ENCODE measurements around the gene ZC3H10.
"Not testable (repeated sequence)": the region's sequence is repeated elsewhere in the genome, so short reads cannot be mapped to it uniquely, and the experiment has no call there.

Gene ZC3H10

GRCh38 chr12:56117778-56118687, at the start of gene ZC3H10:
Gene ZC3H10 (plus strand): TSS chr12:56118266. CDS start chr12:56120563, 2,297 bp downstream.
- peak; percentile 99 for DNase-seq

- DNase-seq, result no peak
These were observed 46.4 kb upstream of the ZC3H10 start for GRCh38 chr12:56071648-56072047.

- DNase-seq, result no peak
These were observed 43.7 kb upstream of the ZC3H10 start for GRCh38 chr12:56074396-56074795.

GRCh38 chr12:56077966-56078365, 40.1 kb upstream of the ZC3H10 start:
- not testable (repeated sequence) for DNase-seq

- DNase-seq, result no peak
These were observed 39.6 kb upstream of the ZC3H10 start for GRCh38 chr12:56078427-56078826.

- peak; percentile 51 for DNase-seq
These were observed 38.9 kb upstream of the ZC3H10 start for GRCh38 chr12:56078931-56079722.

GRCh38 chr12:56079723-56080555, 38.1 kb upstream of the ZC3H10 start, which contains the start of gene ERBB3:
Gene ERBB3 (plus strand): TSS chr12:56080165. CDS start chr12:56080301, 136 bp downstream.
- DNase-seq, result peak; percentile 72

GRCh38 chr12:56080556-56081138, 37.4 kb upstream of the ZC3H10 start:
- DNase-seq, result no peak

- no peak for DNase-seq
These were observed 36.4 kb upstream of the ZC3H10 start for GRCh38 chr12:56081393-56082347.

GRCh38 chr12:56082382-56082781, 35.7 kb upstream of the ZC3H10 start:
- DNase-seq, result no peak

GRCh38 chr12:56082967-56083366, 35.1 kb upstream of the ZC3H10 start:
- no peak for DNase-seq

GRCh38 chr12:56084958-56085543, 33.0 kb upstream of the ZC3H10 start:
- no peak for DNase-seq

- no peak for DNase-seq
These were observed 32.0 kb upstream of the ZC3H10 start for GRCh38 chr12:56086096-56086495.

- no peak for DNase-seq
These were observed 31.5 kb upstream of the ZC3H10 start for GRCh38 chr12:56086608-56087007.

GRCh38 chr12:56087220-56087619, 30.8 kb upstream of the ZC3H10 start:
- DNase-seq, result no peak

GRCh38 chr12:56097738-56098137, 20.3 kb upstream of the ZC3H10 start:
- no peak for DNase-seq

- no peak for DNase-seq
These were observed 19.5 kb upstream of the ZC3H10 start for GRCh38 chr12:56098592-56098991.

- no peak for DNase-seq
These were observed 18.3 kb upstream of the ZC3H10 start for GRCh38 chr12:56099787-56100186.

GRCh38 chr12:56101045-56101444, 17.0 kb upstream of the ZC3H10 start:
- DNase-seq, result no peak

GRCh38 chr12:56102683-56103065, 15.4 kb upstream of the ZC3H10 start:
- DNase-seq, result no peak
